Stimulated activated CD4-positive, alpha-beta T cell treated with anti-CD3 and anti-CD28 coated beads, Interleukin-4, amount 100 ng/mL, for 1 hour (primary cell): ENCODE results near the gene CRELD1.
"Not testable (repeated sequence)": the region's sequence is repeated elsewhere in the genome, so short reads cannot be mapped to it uniquely, and the experiment has no call there.

Experiments used
- DNase-seq: peaks from one replicate; pipeline ENCODE4 v3.0.0-alpha.2; 2020

CRELD1 gene

GRCh38 chr3:9933561-9934234 is at the start of gene CRELD1:
TSS of gene CRELD1 (plus strand) at chr3:9933834. CDS start at chr3:9934439, 605 bp downstream.
- DNase-seq, result peak; percentile 96

- no peak for DNase-seq
Measured at GRCh38 chr3:9884555-9885165, 49.0 kb upstream of the CRELD1 start.

- no peak for DNase-seq
Measured at GRCh38 chr3:9886328-9886727, 47.3 kb upstream of the CRELD1 start.

GRCh38 chr3:9887480-9887879 is 46.2 kb upstream of the CRELD1 start:
- DNase-seq, result no peak

- DNase-seq, result no peak
Measured at GRCh38 chr3:9888540-9888939, 45.1 kb upstream of the CRELD1 start.

- no peak for DNase-seq
Measured at GRCh38 chr3:9889405-9889804, 44.2 kb upstream of the CRELD1 start.

GRCh38 chr3:9890249-9891071 is 43.2 kb upstream of the CRELD1 start, which contains the start of gene JAGN1:
TSS of gene JAGN1 (plus strand) at chr3:9890610. CDS start at chr3:9890723, 113 bp downstream.
- peak; percentile 90 for DNase-seq

GRCh38 chr3:9891072-9891622 is 42.5 kb upstream of the CRELD1 start:
- no peak for DNase-seq

- no peak for DNase-seq
Measured at GRCh38 chr3:9893739-9894138, 39.9 kb upstream of the CRELD1 start.

- DNase-seq, result not testable (repeated sequence)
Measured at GRCh38 chr3:9895715-9896114, 37.9 kb upstream of the CRELD1 start.

- DNase-seq, result not testable (repeated sequence)
Measured at GRCh38 chr3:9896755-9897407, 36.8 kb upstream of the CRELD1 start.

- no peak for DNase-seq
Measured at GRCh38 chr3:9897408-9898372, 35.9 kb upstream of the CRELD1 start.

- DNase-seq, result no peak
Measured at GRCh38 chr3:9898467-9899241, 35.0 kb upstream of the CRELD1 start.

GRCh38 chr3:9899289-9899791 is 34.3 kb upstream of the CRELD1 start:
- no peak for DNase-seq

- DNase-seq, result not testable (repeated sequence)
Measured at GRCh38 chr3:9900965-9901415, 32.6 kb upstream of the CRELD1 start.

GRCh38 chr3:9901967-9902366 is 31.7 kb upstream of the CRELD1 start:
- DNase-seq, result no peak

GRCh38 chr3:9902372-9903237 is 31.0 kb upstream of the CRELD1 start, which contains the start of gene IL17RE:
TSS of gene IL17RE (plus strand) at chr3:9902848. CDS start at chr3:9902933, 85 bp downstream.
- no peak for DNase-seq

- DNase-seq, result no peak
Measured at GRCh38 chr3:9903238-9903624, 30.4 kb upstream of the CRELD1 start.

- no peak for DNase-seq
Measured at GRCh38 chr3:9903904-9904303, 29.7 kb upstream of the CRELD1 start.
